ENCODE measurements around the gene NRIP1. TPM values are rescaled to one million over a fixed set of nuclear protein-coding genes. Genes with fewer than 3 reads are reported as not detected.

NRIP1 gene
- total and polyA plus RNA-seq, 2 donors: 22.5 to 46.7 TPM

DNA sequence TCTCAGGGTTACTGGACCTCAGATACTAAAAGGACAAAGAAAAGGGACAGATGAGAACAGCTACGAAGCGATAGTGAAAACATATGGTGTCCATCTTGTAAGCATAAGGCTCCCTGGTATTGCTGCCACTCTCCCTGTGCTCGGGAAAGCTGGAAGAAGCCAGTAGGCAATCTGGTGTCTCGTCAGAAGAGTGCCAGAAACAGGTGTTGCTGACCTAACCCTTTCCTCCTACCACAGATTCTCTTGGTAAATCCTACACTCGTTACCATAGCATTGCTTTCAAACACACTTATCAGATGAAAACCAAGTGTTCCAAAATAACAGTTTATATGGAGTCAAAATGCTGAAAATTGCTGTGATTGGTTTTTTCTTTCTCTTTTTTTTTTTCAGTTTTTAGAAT is 146.3 kb downstream of the NRIP1 start:
- no peaks in the 10 kb centered on the region for H3K27me3 ChIP-seq (ENCODE audit: control insufficient read depth in 2 of 2, insufficient read depth in 1 of 2, low read length in 1 of 2)
- 93% methylated on average over 5 of the region's 5 CpGs for WGBS

DNA sequence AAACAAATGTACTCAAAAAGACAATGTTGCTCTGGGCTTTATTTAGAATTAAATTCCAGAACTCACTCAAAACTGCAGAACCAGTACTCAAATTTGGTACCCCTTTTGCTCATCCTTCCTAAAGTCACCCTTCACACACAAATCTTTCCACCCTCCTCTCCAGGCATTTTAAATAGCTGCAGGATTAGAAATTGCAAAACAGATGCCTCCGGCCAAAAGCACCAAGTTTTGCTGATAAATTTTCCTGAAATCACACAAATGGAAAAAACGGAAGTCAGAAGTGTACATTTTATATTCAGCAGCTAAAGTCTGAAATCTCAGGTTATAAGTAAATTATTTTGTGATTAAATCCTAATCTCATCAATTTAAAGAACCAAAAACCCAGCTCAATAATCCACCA is 147.0 kb downstream of the NRIP1 start:
- WGBS: 97% methylated on average over 2 of the region's 2 CpGs
- Histone ChIP-seq H3K4me1 (ENCODE audit: control insufficient read depth in 2 of 2, insufficient read depth in 2 of 2, low read length in 2 of 2) (no peaks in the 10 kb centered on the region), H3K9me3 (ENCODE audit: control insufficient read depth in 2 of 2, insufficient read depth in 1 of 2, low read length in 1 of 2) (no peaks in the 10 kb centered on the region), H3K27ac (ENCODE audit: low read depth in 1 of 2, low read length in 1 of 2) (no peak overlapping the region), H3K27me3 (ENCODE audit: control insufficient read depth in 2 of 2, insufficient read depth in 1 of 2, low read length in 1 of 2) (no peaks in the 10 kb centered on the region), H3K36me3 (ENCODE audit: control insufficient read depth in 2 of 2, insufficient read depth in 2 of 2, low read length in 1 of 2) (no peaks in the 10 kb centered on the region), H3K4me3 (ENCODE audit: low read length in 2 of 2) (no peak overlapping the region)
- DNase-seq (ENCODE audit: low read depth in 6 of 9, low spot score in 9 of 9): no peak

More for the DNA sequence above, 146.3 kb downstream of the NRIP1 start:
- no peaks in the 10 kb centered on the region for H3K4me1 ChIP-seq (ENCODE audit: control insufficient read depth in 2 of 2, insufficient read depth in 2 of 2, low read length in 2 of 2)
- H3K9me3 ChIP-seq (ENCODE audit: control insufficient read depth in 2 of 2, insufficient read depth in 1 of 2, low read length in 1 of 2): no peaks in the 10 kb centered on the region
- no peak overlapping the region for H3K27ac ChIP-seq (ENCODE audit: low read depth in 1 of 2, low read length in 1 of 2)
- H3K36me3 ChIP-seq (ENCODE audit: control insufficient read depth in 2 of 2, insufficient read depth in 2 of 2, low read length in 1 of 2): no peaks in the 10 kb centered on the region
- no peak overlapping the region for H3K4me3 ChIP-seq (ENCODE audit: low read length in 2 of 2)
- DNase-seq (ENCODE audit: low read depth in 6 of 9, low spot score in 9 of 9): no peak

GRCh38 chr21:14916676-14917141 is 148.1 kb downstream of the NRIP1 start:
- no peak for DNase-seq (ENCODE audit: low read depth in 6 of 9, low spot score in 9 of 9)
- Histone ChIP-seq H3K9me3 (ENCODE audit: control insufficient read depth in 2 of 2, insufficient read depth in 1 of 2, low read length in 1 of 2) (no peaks in the 10 kb centered on the region), H3K27ac (ENCODE audit: low read depth in 1 of 2, low read length in 1 of 2) (no peak overlapping the region), H3K36me3 (ENCODE audit: control insufficient read depth in 2 of 2, insufficient read depth in 2 of 2, low read length in 1 of 2) (no peaks in the 10 kb centered on the region), H3K4me1 (ENCODE audit: control insufficient read depth in 2 of 2, insufficient read depth in 2 of 2, low read length in 2 of 2) (no peaks in the 10 kb centered on the region), H3K27me3 (ENCODE audit: control insufficient read depth in 2 of 2, insufficient read depth in 1 of 2, low read length in 1 of 2) (no peaks in the 10 kb centered on the region), H3K4me3 (ENCODE audit: low read length in 2 of 2) (no peak overlapping the region)
- 94% methylated on average over 3 of the region's 3 CpGs for WGBS

GRCh38 chr21:14913638-14914037 is 151.2 kb downstream of the NRIP1 start:
- no peaks in the 10 kb centered on the region for H3K4me1 ChIP-seq (ENCODE audit: control insufficient read depth in 2 of 2, insufficient read depth in 2 of 2, low read length in 2 of 2)
- no peaks in the 10 kb centered on the region for H3K9me3 ChIP-seq (ENCODE audit: control insufficient read depth in 2 of 2, insufficient read depth in 1 of 2, low read length in 1 of 2)
- H3K4me3 ChIP-seq (ENCODE audit: low read length in 2 of 2): no peak overlapping the region
- no peak overlapping the region for H3K27ac ChIP-seq (ENCODE audit: low read depth in 1 of 2, low read length in 1 of 2)
- H3K36me3 ChIP-seq (ENCODE audit: control insufficient read depth in 2 of 2, insufficient read depth in 2 of 2, low read length in 1 of 2): no peaks in the 10 kb centered on the region
- WGBS: 57% methylated on average over 2 of the region's 2 CpGs
- no peaks in the 10 kb centered on the region for H3K27me3 ChIP-seq (ENCODE audit: control insufficient read depth in 2 of 2, insufficient read depth in 1 of 2, low read length in 1 of 2)
- no peak for DNase-seq (ENCODE audit: low read depth in 6 of 9, low spot score in 9 of 9)

GRCh38 chr21:14911351-14911750 is 153.4 kb downstream of the NRIP1 start:
- Histone ChIP-seq H3K4me3 (ENCODE audit: low read length in 2 of 2) (no peak overlapping the region), H3K9me3 (ENCODE audit: control insufficient read depth in 2 of 2, insufficient read depth in 1 of 2, low read length in 1 of 2) (no peaks in the 10 kb centered on the region), H3K27me3 (ENCODE audit: control insufficient read depth in 2 of 2, insufficient read depth in 1 of 2, low read length in 1 of 2) (no peaks in the 10 kb centered on the region), H3K36me3 (ENCODE audit: control insufficient read depth in 2 of 2, insufficient read depth in 2 of 2, low read length in 1 of 2) (no peaks in the 10 kb centered on the region), H3K4me1 (ENCODE audit: control insufficient read depth in 2 of 2, insufficient read depth in 2 of 2, low read length in 2 of 2) (no peaks in the 10 kb centered on the region), H3K27ac (ENCODE audit: low read depth in 1 of 2, low read length in 1 of 2) (no peak overlapping the region)
- no peak for DNase-seq (ENCODE audit: low read depth in 6 of 9, low spot score in 9 of 9)
